Fibroblast of the conjunctiva (primary cell): ENCODE results near the gene LBHD2.

ENCODE experiments used
- DNase-seq: peaks from one replicate; pipeline ENCODE4 v3.0.0-alpha.2; 2010; ENCODE audit warnings: low read depth

The LBHD2 gene

GRCh38 chr14:103091041-103091882, 7.3 kb downstream of the LBHD2 start:
- DNase-seq, result no peak

- no peak for DNase-seq
Observed at GRCh38 chr14:103091883-103092222, 7.8 kb downstream of the LBHD2 start.

- no peak for DNase-seq
Observed at GRCh38 chr14:103093856-103094405, 9.9 kb downstream of the LBHD2 start.

- DNase-seq, result no peak
Observed at GRCh38 chr14:103094406-103095209, 10.6 kb downstream of the LBHD2 start, which contains the start of gene EXOC3L4. EXOC3L4 (plus strand) TSS chr14:103094725; CDS start chr14:103100220, 5,495 bp downstream.

GRCh38 chr14:103095210-103095778, 11.3 kb downstream of the LBHD2 start:
- DNase-seq, result no peak

- no peak for DNase-seq
Observed at GRCh38 chr14:103096387-103096786, 12.4 kb downstream of the LBHD2 start.

- no peak for DNase-seq
Observed at GRCh38 chr14:103097244-103097993, 13.4 kb downstream of the LBHD2 start.

GRCh38 chr14:103097994-103098957, 14.3 kb downstream of the LBHD2 start:
- no peak for DNase-seq

- no peak for DNase-seq
Observed at GRCh38 chr14:103099081-103099732, 15.2 kb downstream of the LBHD2 start.

- DNase-seq, result no peak
Observed at GRCh38 chr14:103099733-103100280, 15.8 kb downstream of the LBHD2 start.

- no peak for DNase-seq
Observed at GRCh38 chr14:103100281-103101121, 16.5 kb downstream of the LBHD2 start.

GRCh38 chr14:103101257-103101962, 17.4 kb downstream of the LBHD2 start:
- no peak for DNase-seq

GRCh38 chr14:103101963-103102688, 18.1 kb downstream of the LBHD2 start:
- no peak for DNase-seq

GRCh38 chr14:103102689-103103260, 18.8 kb downstream of the LBHD2 start:
- no peak for DNase-seq

GRCh38 chr14:103103461-103104388, 19.7 kb downstream of the LBHD2 start:
- no peak for DNase-seq

GRCh38 chr14:103104389-103104653, 20.3 kb downstream of the LBHD2 start:
- no peak for DNase-seq
